Skeletal muscle satellite cell (primary cell): ENCODE measurements around the gene ITGA8.
"Not testable (repeated sequence)": the region's sequence is repeated elsewhere in the genome, so short reads cannot be mapped to it uniquely, and the experiment has no call there.

ENCODE experiments used
- H3K27me3 ChIP-seq: 2 replicates; pipeline ENCODE4 v1.7.0; 2013; ENCODE audit warnings: low read length; ENCODE audit not compliant: control insufficient read depth, insufficient read depth
- H3K36me3 ChIP-seq: 2 replicates; pipeline ENCODE4 v1.7.0; 2013; ENCODE audit warnings: mild to moderate bottlenecking, control low read depth, low read length; ENCODE audit not compliant: insufficient read depth
- H3K4me1 ChIP-seq: 2 replicates; pipeline ENCODE4 v1.7.0; 2013; ENCODE audit warnings: low read length; ENCODE audit not compliant: control insufficient read depth, insufficient read depth
- H3K4me2 ChIP-seq: 2 replicates; pipeline ENCODE4 v1.7.0; 2013; ENCODE audit warnings: mild to moderate bottlenecking, low read length
- H3K4me3 ChIP-seq: 2 replicates; pipeline ENCODE4 v1.7.0; 2013; ENCODE audit warnings: low read length
- H3K9ac ChIP-seq: 2 replicates; pipeline ENCODE4 v1.7.0; 2013; ENCODE audit warnings: mild to moderate bottlenecking, low read depth, low read length, moderate library complexity
- H3K9me3 ChIP-seq: replicated peaks from 2 replicates; pipeline ENCODE4 v1.7.0; 2013; ENCODE audit warnings: mild to moderate bottlenecking, control low read depth, low read length

The ITGA8 gene

DNA sequence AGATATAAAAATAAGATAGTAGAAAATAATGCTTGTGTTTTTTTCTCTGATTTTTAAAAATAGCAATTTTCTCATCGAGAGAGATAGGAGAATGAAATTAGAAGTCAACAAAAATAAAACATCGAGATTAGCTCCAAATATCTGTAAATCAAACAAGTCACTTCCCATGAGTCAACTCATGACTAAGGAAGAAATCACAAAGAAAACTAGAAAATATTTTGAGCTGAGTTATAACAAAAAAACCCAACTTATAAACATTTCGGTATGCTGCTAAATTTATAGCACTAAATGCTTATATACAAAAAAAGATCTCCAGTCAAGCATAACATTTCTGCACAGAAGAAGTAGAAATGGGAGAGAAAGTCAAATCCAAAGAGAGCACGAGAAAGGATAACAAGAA, 140.1 kb downstream of the ITGA8 start:
- Histone ChIP-seq H3K9me3 (no peaks in the 10 kb centered on the region), H3K4me3 (no peak overlapping the region), H3K9ac (no peak overlapping the region), H3K4me2 (peak overlapping the region; percentile 54), H3K4me1 (peaks cover 12% of the 10 kb centered on the region), H3K27me3 (no peaks in the 10 kb centered on the region), H3K36me3 (no peaks in the 10 kb centered on the region)

DNA sequence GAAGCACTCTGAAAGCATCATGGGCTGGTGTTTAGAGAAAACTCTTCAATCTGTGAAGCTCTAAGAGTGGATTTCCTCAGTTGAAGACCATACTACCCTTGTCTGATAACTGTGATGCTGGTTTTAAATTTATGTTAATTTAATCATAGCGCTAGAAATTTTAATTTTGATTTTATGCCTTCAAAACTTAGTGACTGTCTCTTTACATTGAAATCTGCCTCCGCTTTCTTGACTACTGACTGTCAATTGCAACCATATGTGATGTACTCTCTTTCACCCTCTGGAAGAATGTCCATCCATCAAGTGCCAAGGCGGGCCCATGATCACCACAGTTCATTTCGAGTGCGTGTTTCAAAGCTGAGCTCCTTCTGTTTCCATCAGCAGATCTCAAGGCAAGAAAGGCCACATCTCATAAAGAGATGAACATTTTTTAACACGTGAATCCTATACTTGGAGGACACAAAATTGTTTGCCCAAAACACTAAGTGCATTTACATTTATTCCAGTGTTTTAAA, 147.1 kb downstream of the ITGA8 start:
- no peak overlapping the region for H3K9ac ChIP-seq
- peaks cover 22% of the 10 kb centered on the region for H3K27me3 ChIP-seq
- no peaks in the 10 kb centered on the region for H3K9me3 ChIP-seq
- H3K4me3 ChIP-seq, result no peak overlapping the region
- no peaks in the 10 kb centered on the region for H3K4me1 ChIP-seq
- H3K36me3 ChIP-seq, result no peaks in the 10 kb centered on the region
- H3K4me2 ChIP-seq, result no peak overlapping the region

DNA sequence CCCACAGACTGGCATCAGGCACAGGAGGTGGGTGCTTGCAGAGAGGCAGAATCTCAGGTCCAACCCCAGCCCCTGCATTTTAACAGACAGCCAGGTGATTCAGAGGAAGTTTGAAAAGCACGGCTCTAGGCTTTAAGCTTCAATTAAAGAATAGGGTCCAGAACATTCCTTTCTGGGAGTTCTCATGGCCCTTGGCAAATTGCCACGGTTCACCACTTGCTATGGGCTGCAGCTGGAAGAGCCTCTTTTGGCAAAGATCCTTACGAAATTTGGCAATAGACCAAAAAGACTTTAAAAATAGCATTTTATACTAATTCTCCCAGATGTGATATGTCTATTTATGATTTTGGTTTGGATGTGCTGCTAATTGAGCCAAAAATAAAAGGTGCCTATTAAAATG, 148.1 kb downstream of the ITGA8 start:
- Histone ChIP-seq H3K4me2 (no peak overlapping the region), H3K36me3 (no peaks in the 10 kb centered on the region), H3K4me3 (no peak overlapping the region), H3K9ac (no peak overlapping the region), H3K9me3 (no peaks in the 10 kb centered on the region), H3K4me1 (no peaks in the 10 kb centered on the region), H3K27me3 (peaks cover 22% of the 10 kb centered on the region)

DNA sequence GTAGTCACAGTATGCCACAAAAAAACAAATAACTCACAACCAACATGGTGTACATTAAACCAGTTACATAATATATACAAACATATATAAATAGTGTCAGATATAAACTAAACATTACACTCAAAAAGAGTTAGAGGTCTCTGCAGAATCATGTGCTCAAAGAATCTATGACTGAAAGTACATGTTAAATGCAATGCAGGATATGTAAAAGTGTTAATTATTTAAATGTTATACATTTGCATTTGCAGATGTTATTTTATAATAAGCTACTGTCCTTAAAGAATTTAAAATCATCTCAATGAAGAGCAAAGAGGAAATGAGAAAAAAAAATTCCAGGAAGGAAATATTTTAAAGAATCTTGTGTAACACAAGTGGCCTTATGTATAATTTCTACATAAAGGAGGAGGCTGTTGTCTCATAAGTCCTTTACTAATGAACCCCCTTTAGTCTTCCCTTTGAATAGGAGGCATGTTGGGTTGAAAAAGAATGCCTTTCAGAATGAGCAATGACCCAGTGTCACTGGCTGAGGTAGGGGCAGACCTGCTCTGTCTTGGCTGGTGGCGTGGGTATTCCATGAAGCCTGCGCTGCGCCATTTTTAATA, 148.9 kb downstream of the ITGA8 start:
- H3K9me3 ChIP-seq, result no peaks in the 10 kb centered on the region
- H3K4me2 ChIP-seq, result no peak overlapping the region
- no peak overlapping the region for H3K4me3 ChIP-seq
- H3K36me3 ChIP-seq, result no peaks in the 10 kb centered on the region
- peaks cover 22% of the 10 kb centered on the region for H3K27me3 ChIP-seq
- H3K4me1 ChIP-seq, result no peaks in the 10 kb centered on the region
- no peak overlapping the region for H3K9ac ChIP-seq

DNA sequence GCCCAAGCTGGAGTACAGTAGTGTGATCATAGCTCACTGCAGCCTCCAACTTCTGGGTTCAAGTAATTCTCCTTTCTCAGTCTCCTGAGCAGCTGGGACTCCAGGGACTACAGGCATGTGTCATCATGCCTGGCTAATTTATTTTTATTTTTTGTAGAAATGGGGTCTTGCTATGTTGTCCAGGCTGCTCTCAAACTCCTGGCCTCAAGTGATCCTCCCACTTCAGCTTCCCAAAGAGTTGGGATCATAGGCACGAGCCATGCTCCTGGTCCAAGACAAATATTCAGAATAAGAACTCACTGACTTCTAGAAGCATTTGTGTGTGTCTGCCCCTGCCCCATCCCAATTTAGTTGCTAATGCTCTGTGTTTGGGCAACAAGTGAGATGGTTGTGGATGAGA, 151.8 kb downstream of the ITGA8 start:
- no peak overlapping the region for H3K4me2 ChIP-seq
- H3K4me3 ChIP-seq, result no peak overlapping the region

DNA sequence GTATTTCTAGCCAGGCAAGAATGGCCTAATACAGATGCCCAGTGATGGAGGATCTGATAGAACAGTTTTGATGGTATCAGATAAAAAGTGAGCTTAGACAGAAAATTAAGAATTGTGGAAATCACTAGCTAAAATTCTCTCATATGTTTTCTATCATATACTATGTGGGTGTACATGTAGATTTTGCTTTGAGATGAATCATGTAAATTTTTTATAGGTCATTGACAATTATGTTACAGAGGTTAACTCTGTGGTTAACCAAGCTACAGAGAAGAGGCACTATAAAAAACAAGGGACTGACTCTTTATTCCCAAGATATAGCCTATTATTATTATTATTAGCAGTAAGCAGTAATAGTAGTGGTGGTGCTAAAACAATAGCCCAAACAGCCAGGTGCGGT, 156.5 kb downstream of the ITGA8 start:
- Histone ChIP-seq H3K4me2 (no peak overlapping the region), H3K4me3 (no peak overlapping the region), H3K36me3 (no peaks in the 10 kb centered on the region), H3K4me1 (no peaks in the 10 kb centered on the region), H3K9me3 (no peaks in the 10 kb centered on the region), H3K9ac (no peak overlapping the region), H3K27me3 (peaks cover 33% of the 10 kb centered on the region)

More for the DNA sequence above, 151.8 kb downstream of the ITGA8 start:
- H3K27me3 ChIP-seq, result peaks cover 33% of the 10 kb centered on the region
- H3K36me3 ChIP-seq, result no peaks in the 10 kb centered on the region
- no peaks in the 10 kb centered on the region for H3K4me1 ChIP-seq
- H3K9ac ChIP-seq, result no peak overlapping the region
- no peaks in the 10 kb centered on the region for H3K9me3 ChIP-seq

DNA sequence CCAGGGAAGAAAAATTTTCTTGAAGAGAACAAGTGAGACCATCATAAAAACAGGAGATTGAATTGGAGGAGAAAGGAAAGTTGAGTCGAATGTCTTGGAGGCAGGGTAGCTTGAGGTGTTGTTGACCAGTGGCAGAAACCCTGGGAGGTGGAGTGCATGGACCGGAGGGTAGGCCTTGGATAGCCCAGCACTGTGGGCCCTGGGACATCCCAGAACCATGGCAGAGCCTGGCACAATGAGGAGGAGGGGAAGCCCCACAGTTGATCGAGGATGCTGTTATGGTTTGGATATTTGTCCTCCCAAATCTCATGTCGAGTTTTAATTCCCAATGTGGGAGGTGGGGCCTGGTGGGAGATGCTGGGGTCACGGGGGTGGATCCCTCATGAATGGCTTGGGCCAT, 157.1 kb downstream of the ITGA8 start:
- H3K27me3 ChIP-seq, result peaks cover 35% of the 10 kb centered on the region
- H3K4me2 ChIP-seq, result no peak overlapping the region
- no peaks in the 10 kb centered on the region for H3K36me3 ChIP-seq
- H3K4me1 ChIP-seq, result no peaks in the 10 kb centered on the region
- no peaks in the 10 kb centered on the region for H3K9me3 ChIP-seq
- H3K9ac ChIP-seq, result no peak overlapping the region
- H3K4me3 ChIP-seq, result no peak overlapping the region

DNA sequence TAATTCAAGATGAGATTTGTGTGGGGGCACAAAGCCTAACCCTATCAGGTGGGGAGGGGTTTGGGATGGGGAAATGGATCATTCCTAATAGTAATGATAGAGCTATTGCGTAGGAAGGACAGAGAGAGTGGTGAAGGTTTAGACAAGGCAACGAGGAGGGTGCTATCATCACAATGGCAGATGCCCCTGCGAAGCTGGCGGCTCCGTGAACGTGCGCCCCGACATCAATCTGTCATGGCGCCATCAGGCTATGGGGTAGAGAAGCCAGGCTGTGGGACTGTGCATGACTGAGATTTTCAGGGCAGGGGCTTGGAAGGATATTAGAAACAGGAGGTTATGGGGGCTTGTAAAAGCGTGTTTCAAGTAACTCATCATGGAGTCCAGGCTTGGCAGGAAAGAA, 157.6 kb downstream of the ITGA8 start:
- Histone ChIP-seq H3K36me3 (no peaks in the 10 kb centered on the region), H3K4me2 (no peak overlapping the region), H3K4me1 (no peaks in the 10 kb centered on the region), H3K9me3 (no peaks in the 10 kb centered on the region), H3K9ac (no peak overlapping the region), H3K4me3 (no peak overlapping the region), H3K27me3 (peaks cover 36% of the 10 kb centered on the region)

DNA sequence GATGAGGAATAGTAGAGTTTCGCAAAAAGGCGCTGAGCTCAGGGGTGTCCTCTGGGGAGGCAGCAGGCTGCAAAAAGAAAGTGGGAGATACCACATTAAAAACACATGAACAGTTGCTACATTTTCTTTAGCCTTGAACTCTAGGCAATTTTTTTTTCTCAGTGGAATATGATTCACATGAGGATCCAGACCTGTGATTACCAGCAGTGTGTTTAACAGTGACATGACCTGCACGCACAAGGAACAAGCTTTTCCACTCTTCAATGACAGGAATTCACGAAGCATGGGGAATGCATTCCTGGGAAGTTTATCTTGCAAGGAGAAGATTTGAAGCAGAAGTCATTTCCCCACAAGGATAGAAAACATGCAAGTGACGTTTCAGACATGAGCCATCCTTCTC, 161.6 kb downstream of the ITGA8 start:
- Histone ChIP-seq H3K4me3 (no peak overlapping the region), H3K4me1 (no peaks in the 10 kb centered on the region), H3K9me3 (no peaks in the 10 kb centered on the region), H3K36me3 (no peaks in the 10 kb centered on the region), H3K4me2 (no peak overlapping the region), H3K27me3 (peaks cover 26% of the 10 kb centered on the region), H3K9ac (no peak overlapping the region)

DNA sequence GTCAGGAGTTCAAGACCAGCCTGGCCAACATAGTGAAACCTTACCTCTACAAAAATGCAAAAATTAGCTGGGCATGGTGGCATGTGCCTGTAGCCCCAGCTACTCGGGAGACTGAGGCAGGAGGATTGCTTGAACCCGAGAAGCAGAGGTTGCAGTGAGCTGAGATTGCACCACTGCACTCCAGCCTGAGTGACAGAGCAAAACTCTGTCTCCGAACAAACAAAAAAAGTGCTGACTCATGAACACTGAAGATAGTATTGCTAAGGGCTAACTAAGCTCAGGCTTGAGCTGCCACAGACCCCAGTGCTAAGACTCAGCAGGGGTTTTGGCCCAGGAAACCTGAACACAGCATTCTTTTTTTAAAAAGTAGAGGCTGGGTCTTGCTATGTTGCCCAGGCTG, 162.6 kb downstream of the ITGA8 start:
- H3K36me3 ChIP-seq, H3K4me2 ChIP-seq, H3K4me3 ChIP-seq, H3K9me3 ChIP-seq, H3K9ac ChIP-seq, H3K4me1 ChIP-seq: not testable (repeated sequence)
- peaks cover 22% of the 10 kb centered on the region for H3K27me3 ChIP-seq

DNA sequence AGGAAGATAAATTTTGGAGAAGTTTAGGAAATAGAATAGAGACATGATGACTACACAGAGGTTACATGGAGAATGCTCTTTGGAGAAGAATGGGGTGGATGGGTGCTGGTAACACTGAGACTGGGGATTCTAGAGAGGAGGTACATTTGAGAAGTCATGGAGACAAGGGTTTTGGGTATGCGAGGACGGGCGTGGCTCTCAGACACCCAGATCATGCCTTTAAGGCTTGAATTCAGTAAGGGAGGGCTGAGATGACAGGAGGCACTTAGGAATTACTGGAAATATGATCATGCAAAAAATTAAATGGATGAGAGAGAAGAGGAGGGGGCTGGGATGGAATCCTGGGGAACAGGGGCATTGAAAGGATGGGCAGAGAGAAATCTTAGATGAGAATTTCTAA, 168.8 kb downstream of the ITGA8 start:
- Histone ChIP-seq H3K9me3 (no peaks in the 10 kb centered on the region), H3K4me1 (no peaks in the 10 kb centered on the region), H3K27me3 (peaks cover 4% of the 10 kb centered on the region), H3K36me3 (no peaks in the 10 kb centered on the region), H3K4me2 (no peak overlapping the region), H3K9ac (no peak overlapping the region), H3K4me3 (no peak overlapping the region)

DNA sequence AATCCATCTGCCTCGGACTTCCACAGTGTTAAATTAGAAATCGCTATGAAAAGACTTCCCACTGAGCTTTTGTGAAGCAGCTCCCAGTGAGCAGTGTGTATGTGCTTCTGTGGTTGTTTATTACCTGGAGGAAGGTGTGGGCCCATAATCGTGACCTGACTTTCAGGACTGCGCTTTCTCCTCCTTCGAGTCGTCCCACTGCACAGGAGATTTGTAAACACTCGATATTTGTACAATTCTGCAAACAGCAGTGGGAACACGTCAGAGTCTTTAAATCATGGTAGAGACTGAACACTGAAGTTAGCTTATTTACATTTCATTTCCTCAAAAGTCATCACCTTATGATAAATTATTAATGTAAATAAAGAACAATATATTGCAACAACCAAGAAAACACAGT, 171.4 kb downstream of the ITGA8 start:
- H3K9ac ChIP-seq, result no peak overlapping the region
- H3K4me3 ChIP-seq, result no peak overlapping the region
- H3K36me3 ChIP-seq, result no peaks in the 10 kb centered on the region
- no peaks in the 10 kb centered on the region for H3K9me3 ChIP-seq
- no peaks in the 10 kb centered on the region for H3K4me1 ChIP-seq
- peaks cover 4% of the 10 kb centered on the region for H3K27me3 ChIP-seq
- no peak overlapping the region for H3K4me2 ChIP-seq
